Muscle layer of duodenum (tissue), 2 donors: ENCODE measurements around the gene FADS6.

Experiments used
- H3K27ac ChIP-seq: one replicate; pipeline ENCODE4 v1.7.0; 2013; ENCODE audit warnings: mild to moderate bottlenecking, low read length
- H3K27me3 ChIP-seq: one replicate; pipeline ENCODE4 v1.7.0; 2013; ENCODE audit warnings: low read depth, mild to moderate bottlenecking, control low read depth, low read length
- H3K36me3 ChIP-seq, 2 donors: one replicate each; pipeline ENCODE4 v1.7.0; 2013; ENCODE audit warnings: low read length in 2 of 2, control low read depth in 1 of 2, mild to moderate bottlenecking in 1 of 2; ENCODE audit not compliant: insufficient read depth in 2 of 2, control insufficient read depth in 1 of 2
- H3K4me1 ChIP-seq, 2 donors: one replicate each; pipeline ENCODE4 v1.7.0; 2013; ENCODE audit warnings: low read length in 2 of 2, mild to moderate bottlenecking in 2 of 2, control low read depth in 1 of 2, moderate library complexity in 1 of 2; ENCODE audit not compliant: insufficient read depth in 2 of 2, control insufficient read depth in 1 of 2
- H3K4me3 ChIP-seq, 2 donors: one replicate each; pipeline ENCODE4 v1.7.0; 2013; ENCODE audit warnings: low read length in 2 of 2, low read depth in 1 of 2, mild to moderate bottlenecking in 1 of 2
- H3K9me3 ChIP-seq, 2 donors: one replicate each; pipeline ENCODE4 v1.7.0; 2013; ENCODE audit warnings: low read length in 2 of 2, control low read depth in 1 of 2, mild to moderate bottlenecking in 1 of 2; ENCODE audit not compliant: control insufficient read depth in 1 of 2
- donor health status: healthy.

FADS6 gene

DNA sequence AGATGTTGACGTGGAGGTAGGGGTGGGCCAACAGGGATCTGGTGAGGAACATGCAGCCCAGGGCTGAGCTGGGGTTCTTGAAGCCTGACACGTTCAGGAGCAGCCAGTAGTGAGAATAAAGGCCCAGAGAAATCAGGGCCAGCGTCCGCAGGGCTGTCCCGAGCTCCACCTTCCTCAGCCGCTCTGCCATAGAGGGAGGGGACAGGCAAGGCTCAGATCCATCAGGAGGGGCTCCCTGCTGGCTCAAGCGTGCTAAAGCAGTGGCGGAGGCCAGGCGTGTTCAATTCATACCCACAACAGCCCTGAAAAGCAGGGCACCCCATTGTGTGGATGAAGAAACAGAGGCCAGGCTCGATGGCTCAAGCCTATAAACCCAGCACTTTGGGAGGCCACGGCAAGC lies 12.4 kb downstream of the FADS6 start:
- no peaks in the 10 kb centered on the region for H3K36me3 ChIP-seq
- H3K4me3 ChIP-seq: no peak overlapping the region
- no peaks in the 10 kb centered on the region for H3K4me1 ChIP-seq
- H3K9me3 ChIP-seq: no peaks in the 10 kb centered on the region
- H3K27ac ChIP-seq: no peak overlapping the region
- peaks cover 3% of the 10 kb centered on the region for H3K27me3 ChIP-seq

DNA sequence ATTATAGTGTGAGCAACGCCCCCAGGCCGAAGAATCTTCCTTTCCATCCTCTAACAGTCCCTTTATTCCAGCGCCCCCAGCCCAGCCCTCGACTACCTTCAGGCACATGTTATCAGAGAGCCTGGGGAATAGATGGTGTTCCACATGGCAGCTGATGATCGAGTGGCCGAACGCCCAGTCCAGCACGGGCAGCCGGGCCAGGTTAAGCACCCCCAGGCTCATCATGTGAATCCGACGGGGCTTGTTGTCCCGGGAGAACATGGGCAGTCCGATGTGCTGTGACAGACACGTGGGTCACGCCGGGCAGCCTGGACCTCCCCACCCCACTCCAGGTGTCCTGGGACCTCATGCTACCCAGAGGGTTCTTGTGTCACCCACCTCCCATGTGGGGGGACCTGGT lies 14.1 kb downstream of the FADS6 start:
- Histone ChIP-seq H3K9me3 (no peaks in the 10 kb centered on the region), H3K36me3 (no peaks in the 10 kb centered on the region), H3K4me1 (no peaks in the 10 kb centered on the region), H3K27ac (no peak overlapping the region), H3K27me3 (no peaks in the 10 kb centered on the region), H3K4me3 (no peak overlapping the region)

DNA sequence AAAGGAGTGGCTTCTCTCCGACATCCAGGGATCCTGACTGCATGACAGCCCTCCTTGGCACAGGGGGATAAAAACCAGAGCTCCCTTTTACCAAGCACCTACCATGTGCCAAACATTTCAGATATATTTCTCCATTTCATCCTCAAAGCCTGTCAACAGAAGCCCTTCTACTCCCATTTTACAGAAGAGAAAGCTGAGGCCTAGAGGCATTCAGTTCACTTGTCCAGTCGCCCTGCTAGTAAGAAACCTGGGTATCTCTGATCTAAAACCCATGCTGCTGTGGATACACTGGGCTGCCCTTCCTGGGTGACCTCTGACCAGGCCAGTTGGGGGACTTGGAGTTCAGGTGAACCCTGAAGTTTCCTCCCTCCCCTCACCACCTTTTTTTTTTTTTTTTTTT lies 14.8 kb downstream of the FADS6 start:
- H3K9me3 ChIP-seq: no peaks in the 10 kb centered on the region
- no peak overlapping the region for H3K4me3 ChIP-seq
- H3K27ac ChIP-seq: no peak overlapping the region
- peaks cover 5 to 6% of the 10 kb centered on the region in 2 donors for H3K4me1 ChIP-seq
- no peaks in the 10 kb centered on the region for H3K27me3 ChIP-seq
- no peaks in the 10 kb centered on the region for H3K36me3 ChIP-seq

DNA sequence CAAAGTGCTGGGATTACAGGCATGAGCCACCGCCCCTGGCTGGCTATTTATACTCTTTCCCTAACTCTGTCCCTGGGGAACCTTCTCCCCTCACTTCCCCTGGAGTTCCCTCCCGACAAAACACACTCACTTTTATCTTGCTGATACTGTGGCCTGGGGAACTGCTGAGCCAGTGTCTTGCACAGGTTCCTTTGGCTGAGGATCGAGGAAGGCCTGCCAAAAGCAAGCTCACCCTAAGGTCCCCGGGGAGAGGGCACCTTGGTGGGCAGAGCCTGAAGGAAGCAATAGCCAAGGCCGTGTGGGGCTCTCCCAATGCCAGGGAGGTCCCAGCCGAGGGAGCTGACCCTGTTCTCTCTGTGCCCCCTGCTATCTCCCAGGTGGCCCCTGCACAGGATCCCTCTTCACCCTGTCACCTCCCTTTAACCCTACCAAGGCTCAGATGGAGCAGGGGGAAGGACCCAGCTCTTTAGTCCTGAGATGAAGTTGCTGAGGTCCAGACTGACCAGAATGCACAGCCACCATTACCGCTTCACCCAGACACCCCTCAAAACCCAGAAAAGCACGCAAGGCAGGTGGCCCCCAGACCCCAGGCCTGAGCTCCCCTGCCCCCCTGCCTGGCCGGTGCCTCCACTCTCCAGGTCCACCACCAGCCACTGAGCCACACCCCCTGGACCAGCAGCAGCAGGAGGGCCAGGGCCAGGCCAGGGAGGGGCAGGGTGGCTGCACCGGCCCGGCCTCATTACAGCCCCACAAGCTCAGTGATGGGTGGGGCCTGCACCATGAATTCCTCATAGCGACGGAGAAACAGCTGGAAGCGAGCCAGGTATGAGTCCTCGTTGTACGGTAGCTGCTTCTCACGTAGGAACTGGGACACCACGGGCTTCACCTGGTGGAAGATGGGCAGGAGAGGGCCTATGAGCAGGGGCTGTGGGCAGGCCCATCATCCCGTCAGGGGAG lies 15.6 kb downstream of the FADS6 start:
- Histone ChIP-seq H3K36me3 (no peaks in the 10 kb centered on the region), H3K9me3 (no peaks in the 10 kb centered on the region), H3K27ac (no peak overlapping the region), H3K4me3 (no peak overlapping the region), H3K4me1 (peaks cover 6% of the 10 kb centered on the region in 2 donors), H3K27me3 (no peaks in the 10 kb centered on the region)

DNA sequence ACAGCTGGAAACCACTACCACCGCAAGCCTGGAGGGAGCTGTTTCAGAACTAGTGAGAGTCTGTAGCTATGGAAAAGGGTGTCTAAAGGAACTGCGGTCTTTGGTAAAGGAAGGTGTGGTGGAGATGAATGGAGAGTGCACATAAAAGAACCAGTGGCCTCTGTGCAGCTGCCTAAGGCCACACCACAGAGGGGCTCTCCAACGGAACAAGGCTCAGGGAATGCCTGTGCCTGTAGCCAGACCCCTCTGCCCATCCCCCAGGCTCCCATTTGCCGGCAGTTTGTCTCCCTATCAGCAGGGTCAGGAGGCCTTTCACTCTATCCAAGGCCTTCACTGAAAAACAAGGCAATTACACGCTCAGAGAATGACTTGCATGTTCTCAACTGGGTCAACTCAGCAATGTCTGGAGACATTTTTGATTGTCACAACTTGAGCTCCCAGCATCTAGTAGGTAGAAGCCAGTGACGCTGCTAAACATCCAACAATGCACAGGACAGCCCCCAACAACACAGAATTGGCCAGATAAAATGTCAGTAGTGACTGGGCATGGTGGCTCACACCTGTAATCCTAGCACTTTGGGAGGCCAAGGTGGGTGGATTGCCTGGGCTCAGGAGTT lies 17.3 kb downstream of the FADS6 start:
- H3K9me3 ChIP-seq: no peaks in the 10 kb centered on the region
- no peak overlapping the region for H3K4me3 ChIP-seq
- H3K27ac ChIP-seq: no peak overlapping the region
- H3K36me3 ChIP-seq: no peaks in the 10 kb centered on the region
- peaks cover 11 to 20% of the 10 kb centered on the region in 2 donors for H3K4me1 ChIP-seq
- H3K27me3 ChIP-seq: no peaks in the 10 kb centered on the region

DNA sequence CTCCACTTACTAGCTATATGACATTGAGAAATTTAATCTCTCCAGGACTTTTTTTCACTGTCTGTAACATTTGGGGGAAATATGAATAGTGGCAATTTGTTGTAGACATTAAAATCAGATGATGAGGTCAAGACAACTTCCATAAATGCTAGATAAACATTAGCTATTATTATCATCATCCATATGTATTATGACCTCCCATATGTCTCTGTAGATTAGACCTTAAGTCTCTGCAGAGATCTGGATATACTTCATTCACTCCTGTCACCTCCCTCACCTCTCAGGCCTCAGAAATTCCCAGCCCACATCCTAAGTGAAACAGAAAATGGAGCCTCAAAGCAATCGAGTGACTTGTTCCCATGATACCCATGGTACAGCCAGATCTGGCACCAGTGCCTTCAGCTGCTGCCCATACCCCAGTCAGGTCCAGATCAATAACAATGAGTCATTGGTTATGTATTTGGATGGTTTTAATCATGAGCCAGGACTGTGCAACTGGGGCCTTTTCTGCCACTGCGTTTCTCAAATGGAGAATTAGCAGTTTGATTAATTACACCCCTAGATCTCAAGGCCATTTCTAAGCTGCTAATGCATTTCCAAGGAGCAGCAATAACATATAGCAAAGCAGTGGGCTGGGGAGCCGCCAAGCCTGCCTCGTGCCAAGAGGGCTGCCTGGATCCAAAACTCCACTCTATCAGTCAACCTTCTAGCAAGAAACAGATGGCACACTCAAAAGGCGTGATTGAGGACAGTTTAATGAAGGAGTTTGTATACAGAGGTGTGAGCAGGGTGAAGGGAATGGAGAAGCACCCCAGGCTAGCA lies 18.1 kb downstream of the FADS6 start:
- Histone ChIP-seq H3K36me3 (no peaks in the 10 kb centered on the region), H3K27ac (no peak overlapping the region), H3K4me3 (no peak overlapping the region), H3K27me3 (no peaks in the 10 kb centered on the region), H3K4me1 (peaks cover 11 to 21% of the 10 kb centered on the region in 2 donors), H3K9me3 (no peaks in the 10 kb centered on the region)

DNA sequence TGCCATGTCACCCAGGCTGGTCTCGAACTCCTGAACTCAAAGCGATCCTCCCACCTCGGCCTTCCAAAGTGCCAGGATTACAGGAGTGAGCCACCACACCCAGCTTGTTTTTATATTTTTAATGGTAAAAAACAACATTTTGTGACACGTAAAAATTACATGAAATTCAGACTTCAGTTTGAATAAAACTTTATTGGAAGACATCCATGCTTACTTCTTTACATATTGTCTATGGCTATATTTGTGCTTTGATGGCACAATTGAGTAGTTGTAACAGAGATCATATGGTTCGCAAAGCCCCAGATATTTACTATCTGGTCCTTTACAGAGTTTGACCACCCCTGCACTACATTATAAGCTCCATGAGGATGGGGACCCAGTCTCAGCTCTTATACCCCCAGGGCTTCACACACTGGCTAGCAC lies 18.8 kb downstream of the FADS6 start:
- no peak overlapping the region for H3K27ac ChIP-seq
- H3K4me1 ChIP-seq: peaks cover 11 to 21% of the 10 kb centered on the region in 2 donors
- no peaks in the 10 kb centered on the region for H3K9me3 ChIP-seq
- no peaks in the 10 kb centered on the region for H3K36me3 ChIP-seq
- no peak overlapping the region for H3K4me3 ChIP-seq
- H3K27me3 ChIP-seq: no peaks in the 10 kb centered on the region

DNA sequence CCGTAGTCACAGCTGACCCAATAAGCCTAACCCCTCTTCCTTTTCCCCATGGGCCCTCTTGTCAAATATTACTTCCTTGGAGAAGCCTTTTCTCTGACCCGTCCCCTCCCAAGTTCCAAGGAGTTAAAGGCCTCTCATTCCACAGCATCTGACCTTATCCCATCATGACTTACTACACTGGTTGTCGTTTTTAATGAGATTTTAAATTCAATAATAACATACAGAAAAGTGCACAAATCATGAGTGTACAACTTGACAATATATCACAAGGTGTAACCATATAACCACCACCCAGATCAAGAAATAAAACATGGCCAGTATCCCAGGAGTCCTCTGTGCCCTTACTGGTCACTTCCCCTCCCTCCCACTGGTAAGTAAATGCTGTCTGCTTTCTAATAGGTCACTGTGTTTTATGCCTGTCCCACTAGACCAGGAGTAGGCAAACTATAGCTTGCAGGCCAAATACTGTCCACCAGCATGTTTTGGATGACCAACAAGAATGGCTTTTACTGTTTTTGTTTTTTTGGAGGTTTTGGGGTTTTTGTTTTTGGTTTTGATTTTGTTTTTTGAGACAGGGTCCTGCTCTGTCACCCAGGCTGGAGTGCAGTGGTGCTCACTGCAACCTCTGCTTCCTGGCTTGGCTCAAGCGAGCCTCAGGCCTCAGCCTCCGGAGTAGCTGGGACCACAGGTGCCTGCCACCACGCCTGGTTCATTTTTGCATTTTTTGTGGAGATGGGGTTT lies 19.4 kb downstream of the FADS6 start:
- Histone ChIP-seq H3K9me3 (no peaks in the 10 kb centered on the region), H3K4me3 (peak overlapping the region; percentile 74 to 86), H3K36me3 (no peaks in the 10 kb centered on the region), H3K27ac (peak overlapping the region; percentile 96), H3K27me3 (no peaks in the 10 kb centered on the region), H3K4me1 (peaks cover 11 to 21% of the 10 kb centered on the region in 2 donors)

DNA sequence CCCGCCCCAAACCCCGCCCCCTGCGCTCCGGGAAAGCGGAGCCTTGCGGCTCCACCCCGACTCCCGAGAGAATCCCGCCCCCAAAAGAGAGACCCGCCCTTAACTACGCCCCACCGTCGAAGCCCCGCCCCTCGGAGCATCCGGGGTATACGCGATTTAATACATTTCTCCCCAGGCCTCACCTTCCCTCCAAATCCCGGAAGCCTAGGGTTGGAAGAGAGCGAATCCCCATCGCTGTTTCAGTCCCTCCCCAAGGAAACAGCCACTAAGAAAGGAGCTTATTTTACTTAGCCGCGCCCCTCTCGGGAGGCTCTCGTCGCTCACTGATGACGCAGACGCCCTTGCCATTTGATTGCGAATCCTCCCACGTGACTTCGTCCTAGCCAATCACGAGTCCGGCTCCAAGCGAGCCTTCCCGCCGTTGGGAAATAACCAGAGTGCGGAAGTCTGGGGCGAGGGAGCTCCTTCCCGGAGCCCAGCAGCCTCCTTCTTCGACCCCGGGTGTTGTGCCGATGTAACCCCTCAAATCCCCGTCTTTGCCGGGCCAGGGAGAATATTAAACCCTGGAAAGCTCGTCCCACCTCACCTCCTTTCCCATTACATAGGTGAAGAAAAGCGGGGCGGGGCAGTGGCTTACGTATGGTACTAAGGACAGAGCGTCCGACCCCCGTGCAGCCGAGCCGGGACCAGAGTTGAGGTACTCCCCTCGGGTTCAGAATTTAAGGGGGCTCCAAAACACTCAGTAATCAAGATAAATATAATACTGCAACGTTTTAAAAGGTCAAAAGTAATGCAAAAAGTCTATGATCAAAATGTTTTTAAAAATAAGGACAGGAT lies 20.2 kb downstream of the FADS6 start:
- no peaks in the 10 kb centered on the region for H3K36me3 ChIP-seq
- H3K27ac ChIP-seq: peak overlapping the region; percentile 96
- H3K27me3 ChIP-seq: no peaks in the 10 kb centered on the region
- H3K4me1 ChIP-seq: peaks cover 11 to 21% of the 10 kb centered on the region in 2 donors
- H3K4me3 ChIP-seq: peak overlapping the region; percentile 81 to 86
- H3K9me3 ChIP-seq: no peaks in the 10 kb centered on the region
